Fibroblast of villous mesenchyme (primary cell): ENCODE results near the gene SSH2. TPM values are rescaled to one million over a fixed set of nuclear protein-coding genes. Genes with fewer than 3 reads are reported as not detected.

ENCODE experiments used
- DNase-seq: peaks from one replicate; pipeline ENCODE4 v3.0.0-alpha.2; 2010; ENCODE audit warnings: low read depth
- H3K4me3 ChIP-seq: 2 replicates; pipeline ENCODE4 v1.5.1; 2011; ENCODE audit warnings: low read depth, mild to moderate bottlenecking, low read length
- total RNA-seq: library from RNA; depleted of rRNA; stranded (reverse); fragments of >200 nt; gene quantifications from 2 replicates; pipeline ENCODE4 v1.2.3, GENCODE V29; 2012
- TF ChIP-seq, protein P1 (sequence below): IDR thresholded peaks from 2 replicates; pipeline ENCODE4 v1.5.1; 2012; ENCODE audit warnings: low read depth, mild to moderate bottlenecking, low read length; ENCODE audit not compliant: insufficient read depth

The SSH2 gene
- total RNA-seq, 1 donor: 19.0 TPM

DNA sequence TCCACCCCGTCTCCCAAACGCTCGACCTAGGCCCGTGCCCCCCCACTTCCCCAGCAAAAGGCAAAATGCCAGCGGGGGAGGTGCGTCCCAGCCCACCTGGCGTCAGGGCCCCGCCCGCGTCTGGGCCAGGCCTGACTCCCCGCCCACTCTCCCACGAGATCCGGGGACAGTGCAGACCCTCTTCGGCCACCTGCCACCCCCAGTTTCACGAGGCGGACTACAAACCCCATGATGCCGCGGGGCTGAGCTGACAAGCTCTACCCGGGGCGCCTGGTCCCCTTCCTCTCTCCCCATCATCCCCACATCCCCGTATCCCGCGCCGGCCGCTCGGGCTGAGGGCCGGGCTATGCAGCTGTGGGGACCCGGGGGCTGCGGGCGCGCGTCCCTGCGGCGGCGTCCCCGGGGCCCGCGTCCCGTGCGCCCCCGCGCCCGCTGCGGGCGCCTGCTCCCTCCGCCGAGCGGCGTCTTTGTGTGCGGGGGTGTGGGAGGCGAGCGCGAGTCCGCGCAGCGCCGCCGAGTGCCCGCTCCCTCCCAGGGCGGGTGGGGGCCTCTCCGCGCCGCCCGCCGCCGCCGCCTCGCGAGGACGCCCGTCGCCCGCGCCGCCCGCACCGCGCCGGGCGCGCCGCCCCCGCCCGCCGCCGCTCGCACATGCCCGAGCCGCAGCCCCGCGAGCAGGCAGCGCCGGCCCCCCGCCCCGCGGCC lies 337.0 kb downstream of the SSH2 start, which contains the start of gene ANKRD13B:
ANKRD13B (plus strand) TSS at position 283 of the 702 bp plus-strand sequence. CDS start 490 bp downstream, outside the sequence.
- TF ChIP-seq, protein P1, sequence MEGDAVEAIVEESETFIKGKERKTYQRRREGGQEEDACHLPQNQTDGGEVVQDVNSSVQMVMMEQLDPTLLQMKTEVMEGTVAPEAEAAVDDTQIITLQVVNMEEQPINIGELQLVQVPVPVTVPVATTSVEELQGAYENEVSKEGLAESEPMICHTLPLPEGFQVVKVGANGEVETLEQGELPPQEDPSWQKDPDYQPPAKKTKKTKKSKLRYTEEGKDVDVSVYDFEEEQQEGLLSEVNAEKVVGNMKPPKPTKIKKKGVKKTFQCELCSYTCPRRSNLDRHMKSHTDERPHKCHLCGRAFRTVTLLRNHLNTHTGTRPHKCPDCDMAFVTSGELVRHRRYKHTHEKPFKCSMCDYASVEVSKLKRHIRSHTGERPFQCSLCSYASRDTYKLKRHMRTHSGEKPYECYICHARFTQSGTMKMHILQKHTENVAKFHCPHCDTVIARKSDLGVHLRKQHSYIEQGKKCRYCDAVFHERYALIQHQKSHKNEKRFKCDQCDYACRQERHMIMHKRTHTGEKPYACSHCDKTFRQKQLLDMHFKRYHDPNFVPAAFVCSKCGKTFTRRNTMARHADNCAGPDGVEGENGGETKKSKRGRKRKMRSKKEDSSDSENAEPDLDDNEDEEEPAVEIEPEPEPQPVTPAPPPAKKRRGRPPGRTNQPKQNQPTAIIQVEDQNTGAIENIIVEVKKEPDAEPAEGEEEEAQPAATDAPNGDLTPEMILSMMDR: no peak
- peak within 1 kb of the TSS; percentile 62 for H3K4me3 ChIP-seq
- no peak for DNase-seq

- TF ChIP-seq, protein P1: peak; percentile 98
- DNase-seq: peak; percentile 80
Measured at GRCh38 chr17:29591737-29592608, 338.1 kb downstream of the SSH2 start.

GRCh38 chr17:29591146-29591736 lies 338.8 kb downstream of the SSH2 start:
- DNase-seq: no peak
- TF ChIP-seq, protein P1: no peak
- H3K4me3 ChIP-seq: peak overlapping the region; percentile 50

More at GRCh38 chr17:29591737-29592608, 338.1 kb downstream of the SSH2 start:
- peak overlapping the region; percentile 50 for H3K4me3 ChIP-seq

GRCh38 chr17:29590411-29591145 lies 339.4 kb downstream of the SSH2 start:
- peak overlapping the region; percentile 6 for H3K4me3 ChIP-seq
- no peak for DNase-seq
- TF ChIP-seq, protein P1: no peak

GRCh38 chr17:29589524-29590410 lies 340.3 kb downstream of the SSH2 start, which contains the start of gene GIT1:
GIT1 (minus strand) TSS chr17:29589648; CDS start chr17:29589378, 270 bp downstream.
- peak within 1 kb of the TSS; percentile 83 for H3K4me3 ChIP-seq
- TF ChIP-seq, protein P1: no peak
- DNase-seq: peak; percentile 86
